Transverse colon (tissue), 4 donors: Measurements from ENCODE around the gene FTL. TPM values are rescaled to one million over a fixed set of nuclear protein-coding genes. Genes with fewer than 3 reads are reported as not detected.

Experiments used
- DNase-seq: peaks from one replicate; pipeline ENCODE4 v3.0.0-alpha.2; 2019
- H3K27ac ChIP-seq, 4 donors: fragments of 200-600 bp; sonication (generic); 2 replicates each; pipeline ENCODE4 v1.5.1; 2016 to 2018; ENCODE audit warnings: inconsistent platforms in 4 of 4
- H3K27me3 ChIP-seq: fragments of 200-600 bp; sonication (generic); 2 replicates; pipeline ENCODE4 v1.5.1; 2017; ENCODE audit warnings: inconsistent platforms
- H3K36me3 ChIP-seq, 4 donors: fragments of 200-600 bp; sonication (generic); 2 replicates each; pipeline ENCODE4 v1.5.1; 2017 to 2019; ENCODE audit warnings: inconsistent platforms in 4 of 4
- H3K4me1 ChIP-seq, 4 donors: fragments of 200-600 bp; sonication (generic); 2 replicates each; pipeline ENCODE4 v1.5.1; 2017 to 2020; ENCODE audit warnings: inconsistent platforms in 4 of 4
- H3K4me3 ChIP-seq, 4 donors: fragments of 200-600 bp; sonication (generic); 1 replicate in 1 of 4; 2 replicates in 3 of 4; pipeline versions ENCODE4 v1.5.1 to v1.6.1; 2017 to 2019; ENCODE audit warnings: inconsistent platforms in 4 of 4
- H3K9me3 ChIP-seq, 2 donors: fragments of 200-600 bp; sonication (generic); 2 replicates each; pipeline ENCODE4 v1.5.1; 2017 to 2019; ENCODE audit warnings: inconsistent platforms in 2 of 2
- CTCF ChIP-seq, 5 experiments: fragments of 200-600 bp in 3 of 5; fragments of 450-650 bp in 2 of 5; sonication (generic) in 3 of 5; IDR thresholded peaks; 1 replicate in 2 of 5; 2 replicates in 3 of 5; pipeline ENCODE4 v1.5.1; 2016 to 2017; ENCODE audit warnings: antibody characterized with exemption in 5 of 5, inconsistent platforms in 3 of 5, mild to moderate bottlenecking in 2 of 5, moderate library complexity in 1 of 5
- EP300 ChIP-seq: sonication (generic); formaldehyde crosslinking; IDR thresholded peaks from one replicate; pipeline ENCODE4 v1.6.1; 2017; ENCODE audit warnings: antibody characterized with exemption, low read depth
- POLR2A ChIP-seq: fragments of 450-650 bp; IDR thresholded peaks from one replicate; pipeline ENCODE4 v1.6.1; 2016; ENCODE audit warnings: antibody characterized with exemption, mild to moderate bottlenecking, moderate library complexity
- POLR2AphosphoS5 ChIP-seq, 3 donors: sonication (generic); formaldehyde crosslinking; IDR thresholded peaks; one replicate each; pipeline ENCODE4 v1.6.1; 2016; ENCODE audit warnings: antibody characterized with exemption in 3 of 3
- WGBS, 2 donors: methylation state at CpG; one replicate each; pipeline ENCODE4 v1.1.5; 2018; ENCODE audit warnings: low coverage in 1 of 2; 5-methylcytosine and 5-hydroxymethylcytosine counted together
- in situ Hi-C, 4 donors: fragments of 200-750 bp; cut with MboI; loops; one replicate each; pipeline versions ENCODE4 v1.15.0 to v1.15.1; 2017; ENCODE audit warnings: low sequenced_read_pairs in 3 of 4, low pct_ligation_motif_present in 1 of 4, low pct_unique_long_range_greater_than_20kb in 1 of 4
- intact Hi-C: fragments of 100-400 bp; cut with DNase I; formaldehyde crosslinking; loops from one replicate; pipeline ENCODE4 v1.15.1; 2023; ENCODE audit warnings: low total_unique reads
- total RNA-seq, 4 donors: library from RNA; depleted of rRNA; stranded (reverse); fragments of >200 nt; gene quantifications; one replicate each; pipeline ENCODE4 v1.1.0, GENCODE V29; 2016

Gene FTL
- total RNA-seq, 4 donors from 2014 or later = 3,057 to 3,935 (median 3,837) TPM

GRCh38 chr19:48977061-48977460 lies 12.0 kb downstream of the FTL start:
- H3K27me3 ChIP-seq = no peaks in the 10 kb centered on the region
- 70% methylated on average over 2 of the region's 2 CpGs; no CpG with 5 or more reads in 1 of the 2 donors for WGBS, 2 donors
- peaks cover 0 to 40% (median 15%) of the 10 kb centered on the region in 4 donors for H3K36me3 ChIP-seq
- no peak overlapping the region for H3K4me3 ChIP-seq
- no peak for DNase-seq
- no peak overlapping the region for H3K27ac ChIP-seq
- in situ Hi-C loops = no loop called here
- TF ChIP-seq CTCF (IDR thresholded peaks at IDR 0.05) (no peak), EP300 (no peak), POLR2AphosphoS5 (IDR thresholded peaks at IDR 0.05) (no peak), POLR2A (no peak)
- intact Hi-C loops = loop anchor here (10.0 kb wide), 1 partner anchor 182 kb away; no protein-coding TSS in a partner anchor
- peaks cover 4 to 8% (median 4%) of the 10 kb centered on the region in 4 donors for H3K4me1 ChIP-seq
- H3K9me3 ChIP-seq = no peaks in the 10 kb centered on the region

- H3K4me1 ChIP-seq = peaks cover under 1 to 8% (median 4%) of the 10 kb centered on the region in 4 donors
- H3K27ac ChIP-seq = no peak overlapping the region
- DNase-seq = no peak
- no peaks in the 10 kb centered on the region for H3K27me3 ChIP-seq
- peaks cover 0 to 35% (median 12%) of the 10 kb centered on the region in 4 donors for H3K36me3 ChIP-seq
- intact Hi-C loops (no loop called here), in situ Hi-C loops (no loop called here)
- H3K4me3 ChIP-seq = no peak overlapping the region
- TF ChIP-seq POLR2AphosphoS5 (IDR thresholded peaks at IDR 0.05) = no peak
- no peak for TF ChIP-seq POLR2A
- TF ChIP-seq CTCF (IDR thresholded peaks at IDR 0.05) = no peak
- TF ChIP-seq EP300 = no peak
- 87% methylated on average over 9 of the region's 9 CpGs; no CpG with 5 or more reads in 1 of the 2 donors for WGBS, 2 donors
- no peaks in the 10 kb centered on the region for H3K9me3 ChIP-seq
Observed at GRCh38 chr19:48982280-48982679, 17.2 kb downstream of the FTL start.

- intact Hi-C loops (no loop called here), in situ Hi-C loops (no loop called here)
- 96% methylated on average over 13 of the region's 13 CpGs; no CpG with 5 or more reads in 1 of the 2 donors for WGBS, 2 donors
Observed at GRCh38 chr19:48985711-48986110, 20.6 kb downstream of the FTL start.

GRCh38 chr19:48986211-48986610 lies 21.1 kb downstream of the FTL start:
- TF ChIP-seq CTCF (IDR thresholded peaks at IDR 0.05) (no peak), POLR2AphosphoS5 (IDR thresholded peaks at IDR 0.05) (no peak), POLR2A (no peak), EP300 (no peak)
- H3K4me3 ChIP-seq = no peak overlapping the region
- H3K4me1 ChIP-seq = peaks cover 1 to 8% (median 5%) of the 10 kb centered on the region in 4 donors
- peaks cover 0 to 39% (median 8%) of the 10 kb centered on the region in 4 donors for H3K36me3 ChIP-seq
- WGBS, 2 donors = 100% methylated on average over 1 to 3 of the region's 3 CpGs
- no peak overlapping the region for H3K27ac ChIP-seq
- intact Hi-C loops = no loop called here
- H3K27me3 ChIP-seq = no peaks in the 10 kb centered on the region
- DNase-seq = no peak
- in situ Hi-C loops = no loop called here
- no peaks in the 10 kb centered on the region for H3K9me3 ChIP-seq

More at GRCh38 chr19:48985711-48986110, 20.6 kb downstream of the FTL start:
- Histone ChIP-seq H3K4me3 (no peak overlapping the region), H3K27ac (no peak overlapping the region), H3K9me3 (no peaks in the 10 kb centered on the region), H3K27me3 (no peaks in the 10 kb centered on the region), H3K4me1 (peaks cover 0 to 3% (median 1%) of the 10 kb centered on the region in 4 donors), H3K36me3 (peaks cover 0 to 39% (median 11%) of the 10 kb centered on the region in 4 donors)
- DNase-seq = no peak
- TF ChIP-seq POLR2AphosphoS5 (IDR thresholded peaks at IDR 0.05) = no peak
- no peak for TF ChIP-seq CTCF (IDR thresholded peaks at IDR 0.05)
